CD4-positive, CD25-positive, alpha-beta regulatory T cell (primary cell): ENCODE data around the gene DDX27. TPM values are rescaled to one million over a fixed set of nuclear protein-coding genes. Genes with fewer than 3 reads are reported as not detected.

Experiments used
- ATAC-seq, 2 donors: fragments of 150-1000 bp; cut with Tn5 transposase; one replicate each; pipeline ENCODE4 v1.10.0; 2021; ENCODE audit warnings: low read depth in 2 of 2, moderate number of reproducible peaks in 2 of 2, moderate library complexity in 1 of 2
- DNase-seq, 3 donors: peaks; one replicate each; pipeline versions ENCODE4 v3.0.0 to v3.0.0-alpha.2; 2012 to 2022; ENCODE audit warnings: mixed read lengths in 1 of 3
- H3K27ac ChIP-seq: one replicate; pipeline ENCODE4 v1.7.0; 2013; ENCODE audit warnings: mild to moderate bottlenecking, low read length; ENCODE audit not compliant: insufficient read depth, poor library complexity, severe bottlenecking
- H3K27me3 ChIP-seq: one replicate; pipeline ENCODE4 v1.7.0; 2013; ENCODE audit warnings: low read length; ENCODE audit not compliant: control insufficient read depth, insufficient read depth
- H3K36me3 ChIP-seq: one replicate; pipeline ENCODE4 v1.7.0; 2013; ENCODE audit warnings: mild to moderate bottlenecking, low read length, moderate library complexity; ENCODE audit not compliant: control insufficient read depth, insufficient read depth
- H3K4me1 ChIP-seq: 2 replicates; pipeline ENCODE4 v1.7.0; 2013; ENCODE audit warnings: mild to moderate bottlenecking, low read length; ENCODE audit not compliant: insufficient read depth, control insufficient read depth, poor library complexity, severe bottlenecking
- H3K4me3 ChIP-seq: one replicate; pipeline ENCODE4 v1.7.0; 2013; ENCODE audit warnings: low read depth, mild to moderate bottlenecking, low read length, moderate library complexity
- H3K9me3 ChIP-seq, 2 experiments: 1 replicate in 1 of 2; 2 replicates in 1 of 2; pipeline ENCODE4 v1.7.0; 2013; ENCODE audit warnings: low read length in 2 of 2, mild to moderate bottlenecking in 1 of 2, moderate library complexity in 1 of 2; ENCODE audit not compliant: control insufficient read depth in 2 of 2
- H3K27ac Mint-ChIP-seq, 3 donors: one replicate each; pipeline ENCODE4 v1.8.0; 2020 to 2022; ENCODE audit warnings: mild to moderate bottlenecking in 3 of 3, mixed read lengths in 3 of 3, moderate library complexity in 2 of 3
- H3K27me3 Mint-ChIP-seq: one replicate; pipeline ENCODE4 v1.8.0; 2022; ENCODE audit warnings: mild to moderate bottlenecking, mixed read lengths
- H3K36me3 Mint-ChIP-seq: one replicate; pipeline ENCODE4 v1.8.0; 2020; ENCODE audit warnings: mixed read lengths
- H3K4me1 Mint-ChIP-seq, 4 donors: one replicate each; pipeline ENCODE4 v1.8.0; 2020 to 2022; ENCODE audit warnings: mixed read lengths in 4 of 4, mild to moderate bottlenecking in 1 of 4
- H3K4me3 Mint-ChIP-seq, 4 donors: one replicate each; pipeline ENCODE4 v1.8.0; 2020 to 2022; ENCODE audit warnings: mild to moderate bottlenecking in 4 of 4, mixed read lengths in 4 of 4, moderate library complexity in 3 of 4
- H3K9me3 Mint-ChIP-seq, 7 donors: one replicate each; pipeline ENCODE4 v1.8.0; 2020 to 2022; ENCODE audit warnings: mixed read lengths in 7 of 7, mild to moderate bottlenecking in 3 of 7, moderate library complexity in 2 of 7
- polyA plus RNA-seq, 4 donors: library from polyadenylated mRNA; unstranded; fragments of 300-500 nt; fragmentation: Illumina TruSeq; gene quantifications; one replicate each; pipeline ENCODE4 v1.2.3, GENCODE V29; 2021
- total RNA-seq: library from RNA; stranded (reverse); gene quantifications from one replicate; pipeline ENCODE4 v1.2.3, GENCODE V29; 2022

DDX27 gene
- total and polyA plus RNA-seq, 5 donors from 2014 or later = 24.4 to 105 (median 35.2) TPM

DNA sequence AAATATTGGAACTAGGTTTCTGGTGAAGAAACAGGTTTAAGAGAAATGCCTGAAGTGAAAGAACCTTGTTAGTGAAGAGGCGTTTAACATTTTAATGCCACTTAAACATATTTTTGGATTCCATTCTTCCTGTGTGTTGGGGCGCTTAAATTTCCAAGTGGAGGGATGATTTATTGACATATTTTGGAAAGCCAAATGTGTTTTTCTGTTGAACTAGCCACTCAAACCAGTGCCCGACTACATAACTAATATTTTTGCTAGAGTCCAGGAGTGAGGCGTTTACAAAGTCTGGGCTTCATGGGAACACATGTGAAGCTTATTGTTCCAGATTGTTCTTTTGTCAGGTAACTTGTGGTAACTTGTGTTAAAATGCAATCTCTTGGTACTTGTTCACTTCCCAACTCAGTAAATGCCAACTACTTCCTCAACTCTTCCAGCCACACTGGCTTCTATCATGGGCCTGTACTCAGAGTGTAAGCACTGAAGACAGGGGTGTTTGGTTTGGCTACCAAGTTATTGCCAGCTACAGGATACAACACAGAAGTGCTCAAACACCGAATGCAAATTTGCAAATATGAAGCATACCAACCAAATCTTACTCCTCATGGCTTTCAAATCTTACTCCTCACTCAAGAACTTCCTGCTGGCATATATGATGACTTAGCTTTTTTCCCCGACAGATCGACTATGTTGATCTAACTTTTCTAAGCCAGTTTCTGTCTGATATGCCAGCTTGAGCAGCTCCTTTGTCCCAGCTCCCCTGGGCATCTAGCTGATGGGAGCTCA is 60.7 kb downstream of the DDX27 start:
- DNase-seq (peak in 1 of 3 donors; percentile 52), ATAC-seq (no peak)
- H3K4me3 ChIP-seq = peak overlapping the region; percentile 93
- Mint-ChIP-seq H3K36me3 (peaks cover 63% of the 10 kb centered on the region), H3K9me3 (peaks cover 0 to 54% (median 31%) of the 10 kb centered on the region in 7 donors), H3K27ac (peak overlapping the region; percentile 96 to 98 (median 97)), H3K4me1 (peaks cover 34 to 85% (median 64%) of the 10 kb centered on the region in 4 donors), H3K4me3 (peak overlapping the region; percentile 89 to 98 (median 95)), H3K27me3 (peaks cover 14% of the 10 kb centered on the region)
- H3K27ac ChIP-seq = peak overlapping the region; percentile 95
- peaks cover 62% of the 10 kb centered on the region for H3K36me3 ChIP-seq
- H3K9me3 ChIP-seq = peaks cover 46 to 53% of the 10 kb centered on the region in 2 experiments
- H3K27me3 ChIP-seq = no peaks in the 10 kb centered on the region
- H3K4me1 ChIP-seq = peaks cover 48% of the 10 kb centered on the region

DNA sequence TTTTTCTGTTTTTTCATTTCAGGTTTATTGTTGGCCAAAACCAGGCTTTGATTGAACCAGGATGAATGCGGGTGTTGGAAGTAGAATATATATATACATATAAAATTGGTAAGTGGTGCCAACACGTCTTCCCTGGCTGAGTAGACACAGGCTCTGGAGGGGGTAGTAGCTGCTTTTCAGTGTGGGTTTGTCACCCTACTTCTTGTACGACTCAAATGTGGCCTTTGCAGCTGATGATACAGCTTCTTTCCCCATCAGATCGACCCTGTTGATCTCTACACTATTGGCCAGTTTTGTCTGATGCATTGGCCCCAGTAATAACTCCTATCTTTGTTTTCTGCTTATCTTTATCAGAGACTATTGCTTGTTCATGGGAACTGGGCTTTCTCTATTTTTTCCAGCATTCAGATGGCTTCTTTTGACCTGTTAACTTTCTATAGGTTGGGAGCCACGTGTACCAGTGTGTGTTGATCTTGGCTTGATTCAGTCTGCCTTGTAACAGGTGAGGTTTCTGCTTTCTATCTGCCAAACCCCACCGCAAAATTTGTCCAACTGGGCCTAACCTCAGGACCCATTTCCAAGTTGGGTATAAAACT is 61.3 kb downstream of the DDX27 start:
- peak overlapping the region; percentile 89 to 98 (median 95) for H3K4me3 Mint-ChIP-seq
- peak overlapping the region; percentile 93 for H3K4me3 ChIP-seq

DNA sequence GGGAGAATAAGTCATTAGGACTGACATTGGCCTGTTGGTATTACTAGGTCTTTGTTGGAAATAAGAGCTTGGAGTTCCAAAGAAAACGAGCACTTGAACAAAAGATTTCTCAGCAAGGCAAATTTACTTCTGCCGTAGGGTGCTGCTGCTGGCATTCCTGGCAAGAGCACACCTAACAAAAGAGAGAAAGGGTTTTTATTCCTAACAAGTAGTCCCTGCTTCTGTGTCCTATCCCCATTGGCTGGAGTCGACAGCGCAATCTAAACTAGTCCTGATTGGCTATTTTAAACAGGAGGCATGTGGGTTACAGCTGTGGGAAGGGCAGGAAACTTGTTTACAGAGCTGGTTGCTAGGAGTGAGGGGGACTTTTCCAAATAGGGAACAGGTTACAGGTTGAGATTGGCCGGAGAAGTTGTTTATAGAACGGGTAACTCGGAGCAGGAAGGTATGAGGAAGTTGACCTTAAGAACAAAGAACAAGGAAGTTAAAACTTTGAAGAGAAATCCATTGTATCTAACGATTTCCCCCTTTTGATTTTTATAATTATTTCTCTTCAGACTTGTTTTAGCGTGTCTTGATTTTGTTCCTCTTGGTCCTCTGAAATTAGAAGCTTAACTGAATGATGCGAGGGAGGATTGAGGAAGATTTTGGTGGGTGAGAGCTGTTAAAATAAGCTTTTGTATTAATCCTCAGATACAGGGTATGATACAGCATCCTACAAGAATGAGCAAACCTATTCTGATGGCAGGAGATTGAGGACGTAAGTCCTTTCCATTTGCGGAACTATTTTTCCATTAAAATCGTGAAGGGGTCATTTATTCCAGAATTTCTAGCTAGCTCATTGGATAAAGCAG is 62.1 kb downstream of the DDX27 start:
- ATAC-seq (no peak), DNase-seq (no peak)
- peaks cover 70% of the 10 kb centered on the region for H3K36me3 Mint-ChIP-seq
- Histone ChIP-seq H3K27ac (peak overlapping the region; percentile 7), H3K36me3 (peaks cover 70% of the 10 kb centered on the region), H3K4me1 (peaks cover 35% of the 10 kb centered on the region), H3K27me3 (no peaks in the 10 kb centered on the region), H3K9me3 (peaks cover 59 to 67% of the 10 kb centered on the region in 2 experiments), H3K4me3 (peak overlapping the region; percentile 93)
- peaks cover 27 to 81% (median 57%) of the 10 kb centered on the region in 4 donors for H3K4me1 Mint-ChIP-seq
- peak overlapping the region in 2 of 3 donors; percentile 33 to 96 for H3K27ac Mint-ChIP-seq
- H3K9me3 Mint-ChIP-seq = peaks cover 0 to 68% (median 34%) of the 10 kb centered on the region in 7 donors
- peak overlapping the region; percentile 77 to 98 (median 91) for H3K4me3 Mint-ChIP-seq
- peaks cover 14% of the 10 kb centered on the region for H3K27me3 Mint-ChIP-seq

More for the DNA sequence above, 61.3 kb downstream of the DDX27 start:
- Mint-ChIP-seq H3K36me3 (peaks cover 65% of the 10 kb centered on the region), H3K27me3 (peaks cover 14% of the 10 kb centered on the region), H3K27ac (peak overlapping the region; percentile 56 to 96 (median 90)), H3K4me1 (peaks cover 33 to 85% (median 62%) of the 10 kb centered on the region in 4 donors), H3K9me3 (peaks cover 0 to 60% (median 34%) of the 10 kb centered on the region in 7 donors)
- peak overlapping the region; percentile 7 for H3K27ac ChIP-seq
- peaks cover 64% of the 10 kb centered on the region for H3K36me3 ChIP-seq
- no peaks in the 10 kb centered on the region for H3K27me3 ChIP-seq
- no peak for DNase-seq
- H3K9me3 ChIP-seq = peaks cover 52 to 60% of the 10 kb centered on the region in 2 experiments
- peaks cover 43% of the 10 kb centered on the region for H3K4me1 ChIP-seq
- no peak for ATAC-seq

DNA sequence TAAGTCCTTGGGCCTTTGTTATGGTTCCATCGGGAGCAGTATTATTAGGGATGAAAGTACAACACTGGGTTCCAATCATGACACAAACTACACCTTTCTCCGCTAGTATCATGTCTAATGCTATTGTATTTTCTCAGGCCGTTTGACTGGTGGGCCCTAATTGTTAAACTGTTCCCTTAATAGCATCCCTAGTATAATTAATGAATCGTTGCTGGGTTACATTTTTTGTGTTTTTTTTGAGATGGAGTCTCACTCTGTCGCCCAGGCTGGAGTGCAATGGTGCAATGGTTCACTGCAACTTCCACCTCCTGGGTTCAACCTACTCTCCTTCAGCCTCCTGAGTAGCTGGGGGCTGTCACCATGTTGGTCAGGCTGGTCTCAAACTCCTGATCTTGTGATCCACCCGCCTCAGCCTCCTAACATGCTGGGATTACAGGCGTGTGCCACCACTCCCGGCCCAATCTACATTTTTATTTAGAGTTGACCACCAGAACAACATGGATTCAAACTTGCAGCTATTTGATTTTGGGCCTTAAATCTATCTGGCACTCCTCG is 62.8 kb downstream of the DDX27 start:
- peaks cover 28% of the 10 kb centered on the region for H3K4me1 ChIP-seq
- Mint-ChIP-seq H3K4me1 (peaks cover 24 to 74% (median 52%) of the 10 kb centered on the region in 4 donors), H3K27ac (peak overlapping the region in 2 of 3 donors; percentile 73 to 96), H3K4me3 (peak overlapping the region; percentile 77 to 98 (median 91)), H3K36me3 (peaks cover 77% of the 10 kb centered on the region), H3K9me3 (peaks cover 0 to 75% (median 36%) of the 10 kb centered on the region in 7 donors), H3K27me3 (peaks cover 10% of the 10 kb centered on the region)
- H3K36me3 ChIP-seq = peaks cover 77% of the 10 kb centered on the region
- H3K27ac ChIP-seq = peak overlapping the region; percentile 31
- no peak for DNase-seq
- ATAC-seq = no peak
- peak overlapping the region; percentile 93 for H3K4me3 ChIP-seq
- no peaks in the 10 kb centered on the region for H3K27me3 ChIP-seq
- H3K9me3 ChIP-seq = peaks cover 66 to 74% of the 10 kb centered on the region in 2 experiments

DNA sequence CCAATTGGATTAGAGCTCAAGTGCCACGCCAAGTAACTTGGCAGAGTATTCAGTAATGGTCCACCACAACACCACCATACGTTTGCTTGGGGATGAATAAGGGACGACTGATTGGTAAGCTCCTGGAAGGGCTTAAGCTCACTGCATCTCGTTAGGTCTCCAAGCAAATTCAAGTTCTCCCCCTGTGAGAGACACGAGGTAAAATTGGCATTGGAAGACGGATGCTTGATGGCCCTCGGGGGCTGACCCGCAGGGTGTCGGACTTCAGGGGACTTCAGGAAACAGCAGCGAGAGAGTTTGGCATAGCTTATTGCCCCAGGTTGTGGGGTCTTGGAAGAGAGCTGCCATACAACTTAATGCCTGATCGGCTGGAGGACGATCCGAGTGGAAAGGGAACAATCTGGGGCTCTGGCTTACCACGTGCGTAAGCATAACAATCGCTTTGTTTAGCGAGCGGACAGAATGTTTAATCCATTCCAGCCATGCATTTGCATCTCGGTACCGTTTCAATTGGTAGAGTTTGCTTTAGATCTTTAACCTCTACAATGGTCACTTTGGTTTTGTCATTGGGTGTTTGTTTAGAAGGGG is 63.5 kb downstream of the DDX27 start:
- Histone ChIP-seq H3K9me3 (peaks cover 73 to 81% of the 10 kb centered on the region in 2 experiments), H3K27ac (peak overlapping the region; percentile 34), H3K27me3 (no peaks in the 10 kb centered on the region), H3K4me1 (peaks cover 23% of the 10 kb centered on the region), H3K4me3 (peak overlapping the region; percentile 12), H3K36me3 (peaks cover 84% of the 10 kb centered on the region)
- ATAC-seq (no peak), DNase-seq (no peak)
- Mint-ChIP-seq H3K36me3 (peaks cover 84% of the 10 kb centered on the region), H3K27ac (peak overlapping the region; percentile 48 to 96 (median 73)), H3K27me3 (peaks cover 10% of the 10 kb centered on the region), H3K4me3 (peak overlapping the region; percentile 77 to 98 (median 91)), H3K9me3 (peaks cover 0 to 82% (median 39%) of the 10 kb centered on the region in 7 donors), H3K4me1 (peaks cover 24 to 76% (median 52%) of the 10 kb centered on the region in 4 donors)

DNA sequence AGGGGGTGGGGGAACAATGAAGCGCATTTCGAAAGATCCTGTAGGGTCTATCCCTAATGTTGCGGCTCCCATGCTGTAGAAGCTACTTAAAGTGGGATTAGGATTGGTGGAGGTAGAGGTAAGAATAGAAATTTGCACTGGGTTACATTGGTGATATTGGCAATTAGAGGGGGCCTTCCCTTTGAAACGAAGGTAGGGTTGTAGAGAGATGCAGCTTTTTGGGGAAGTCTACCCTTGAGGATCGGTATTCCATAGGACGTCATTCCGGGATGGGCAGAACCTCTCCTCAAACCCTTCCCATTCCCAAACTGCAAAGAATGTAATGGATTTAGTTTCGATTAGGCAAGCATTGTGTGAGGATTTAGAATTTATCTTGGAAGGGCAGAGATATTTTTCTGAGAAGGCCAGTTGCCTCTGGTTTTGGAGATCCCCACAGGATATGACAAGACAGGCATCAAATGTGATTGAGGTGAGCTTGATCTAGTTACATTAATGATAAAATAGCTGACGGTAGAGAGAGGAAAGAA is 64.0 kb downstream of the DDX27 start:
- DNase-seq = no peak
- H3K27ac ChIP-seq = peak overlapping the region; percentile 34
- peaks cover 9% of the 10 kb centered on the region for H3K27me3 Mint-ChIP-seq

More for the DNA sequence above, 64.0 kb downstream of the DDX27 start:
- peak overlapping the region; percentile 42 for H3K4me3 ChIP-seq
- H3K36me3 ChIP-seq = peaks cover 89% of the 10 kb centered on the region
- Mint-ChIP-seq H3K36me3 (peaks cover 89% of the 10 kb centered on the region), H3K4me1 (peaks cover 24 to 76% (median 52%) of the 10 kb centered on the region in 4 donors), H3K27ac (peak overlapping the region; percentile 72 to 96 (median 76)), H3K4me3 (peak overlapping the region; percentile 5 to 72 (median 19)), H3K9me3 (peaks cover 0 to 87% (median 39%) of the 10 kb centered on the region in 7 donors)
- no peak for ATAC-seq
- peaks cover 23% of the 10 kb centered on the region for H3K4me1 ChIP-seq
- no peaks in the 10 kb centered on the region for H3K27me3 ChIP-seq
- peaks cover 77 to 87% of the 10 kb centered on the region in 2 experiments for H3K9me3 ChIP-seq
